Right lobe of liver (tissue), 4 donors: ENCODE data around the gene RCAN3.

Experiments used
- CTCF ChIP-seq, 4 donors: fragments of 200-600 bp in 3 of 4; fragments of 450-650 bp in 1 of 4; IDR thresholded peaks; one replicate each; pipeline versions ENCODE4 v1.5.1 to v1.8.0; 2016 to 2022; ENCODE audit warnings: antibody characterized with exemption in 4 of 4, mild to moderate bottlenecking in 2 of 4
- POLR2A ChIP-seq: fragments of 450-650 bp; IDR thresholded peaks from one replicate; pipeline ENCODE4 v1.6.1; 2017; ENCODE audit warnings: antibody characterized with exemption, mild to moderate bottlenecking
- donor health status: DM: no; HTN: no; CAD: no.
- donor health status: DM: no; HTN: no; CAD: no.
- donor health status: DM: no; HTN: yes; CAD: no.

GRCh38 chr1:24558902-24559791, 56.5 kb downstream of the RCAN3 start:
- TF ChIP-seq CTCF (IDR thresholded peaks at IDR 0.05) (no peak), POLR2A (no peak)
